ENCODE results near the gene LAMP2. TPM values are rescaled to one million over a fixed set of nuclear protein-coding genes. Genes with fewer than 3 reads are reported as not detected.

Gene LAMP2
- total and polyA plus RNA-seq, 2 donors, result 76.9 to 106 TPM

- H3K36me3 ChIP-seq (ENCODE audit: insufficient read depth), result no peaks in the 10 kb centered on the region
- no peak overlapping the region for H3K27ac ChIP-seq (ENCODE audit: low read depth)
- WGBS, result 72% methylated on average over 2 of the region's 2 CpGs
- no peak overlapping the region for H3K4me3 ChIP-seq (ENCODE audit: low read depth, low read length)
- DNase-seq (ENCODE audit: extremely low spot score), result no peak
- H3K4me1 ChIP-seq (ENCODE audit: insufficient read depth), result no peaks in the 10 kb centered on the region
Measured at GRCh38 chrX:120429776-120430540, 39.1 kb downstream of the LAMP2 start.

DNA sequence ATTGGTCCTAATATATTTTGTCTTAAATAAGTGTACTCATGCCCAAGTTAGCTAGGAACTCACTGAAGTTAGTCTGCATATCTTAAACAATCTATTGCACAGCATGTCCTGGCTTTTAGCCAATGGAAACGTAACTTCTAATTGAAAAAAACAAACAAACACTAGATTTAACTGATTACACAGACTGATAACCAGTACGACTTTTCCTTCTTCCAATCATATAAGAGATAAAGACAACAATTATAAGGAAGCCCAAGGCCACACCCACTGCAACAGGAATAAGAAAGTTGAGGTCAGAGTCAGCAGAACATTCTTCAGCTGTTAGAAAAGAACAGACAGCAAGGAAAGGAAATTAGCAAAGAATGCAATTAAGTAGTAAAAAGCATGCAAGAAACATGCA lies 40.8 kb downstream of the LAMP2 start:
- no peaks in the 10 kb centered on the region for H3K4me1 ChIP-seq (ENCODE audit: insufficient read depth)
- H3K27ac ChIP-seq (ENCODE audit: low read depth), result no peak overlapping the region
- no peak for DNase-seq (ENCODE audit: extremely low spot score)
- no peak overlapping the region for H3K4me3 ChIP-seq (ENCODE audit: low read depth, low read length)
- 8% methylated on average over 2 of the region's 2 CpGs for WGBS
- H3K36me3 ChIP-seq (ENCODE audit: insufficient read depth), result no peaks in the 10 kb centered on the region

GRCh38 chrX:120426599-120426998 lies 42.5 kb downstream of the LAMP2 start:
- no peak for DNase-seq (ENCODE audit: extremely low spot score)
- Histone ChIP-seq H3K36me3 (ENCODE audit: insufficient read depth) (no peaks in the 10 kb centered on the region), H3K27ac (ENCODE audit: low read depth) (no peak overlapping the region), H3K4me3 (ENCODE audit: low read depth, low read length) (no peak overlapping the region), H3K4me1 (ENCODE audit: insufficient read depth) (no peaks in the 10 kb centered on the region)

GRCh38 chrX:120419463-120419862 lies 49.6 kb downstream of the LAMP2 start:
- no peak overlapping the region for H3K4me3 ChIP-seq (ENCODE audit: low read depth, low read length)
- no peaks in the 10 kb centered on the region for H3K4me1 ChIP-seq (ENCODE audit: insufficient read depth)
- H3K36me3 ChIP-seq (ENCODE audit: insufficient read depth), result no peaks in the 10 kb centered on the region
- 44% methylated on average over 2 of the region's 2 CpGs for WGBS
- H3K27ac ChIP-seq (ENCODE audit: low read depth), result no peak overlapping the region
- DNase-seq (ENCODE audit: extremely low spot score), result no peak

GRCh38 chrX:120408168-120408567 lies 60.9 kb downstream of the LAMP2 start:
- H3K4me1 ChIP-seq (ENCODE audit: insufficient read depth), result no peaks in the 10 kb centered on the region
- H3K36me3 ChIP-seq (ENCODE audit: insufficient read depth), result no peaks in the 10 kb centered on the region
- no peak overlapping the region for H3K27ac ChIP-seq (ENCODE audit: low read depth)
- H3K4me3 ChIP-seq (ENCODE audit: low read depth, low read length), result no peak overlapping the region
- no peak for DNase-seq (ENCODE audit: extremely low spot score)
- WGBS, result 41% methylated on average over 1 of the region's 1 CpG

GRCh38 chrX:120406638-120407037 lies 62.5 kb downstream of the LAMP2 start:
- Histone ChIP-seq H3K4me3 (ENCODE audit: low read depth, low read length) (no peak overlapping the region), H3K36me3 (ENCODE audit: insufficient read depth) (no peaks in the 10 kb centered on the region), H3K27ac (ENCODE audit: low read depth) (no peak overlapping the region), H3K4me1 (ENCODE audit: insufficient read depth) (no peaks in the 10 kb centered on the region)
- 88% methylated on average over 5 of the region's 5 CpGs for WGBS
- no peak for DNase-seq (ENCODE audit: extremely low spot score)

GRCh38 chrX:120402369-120402768 lies 66.7 kb downstream of the LAMP2 start:
- H3K4me3 ChIP-seq (ENCODE audit: low read depth, low read length), result no peak overlapping the region
- no peaks in the 10 kb centered on the region for H3K36me3 ChIP-seq (ENCODE audit: insufficient read depth)
- no peak overlapping the region for H3K27ac ChIP-seq (ENCODE audit: low read depth)
- DNase-seq (ENCODE audit: extremely low spot score), result no peak
- no peaks in the 10 kb centered on the region for H3K4me1 ChIP-seq (ENCODE audit: insufficient read depth)
- 96% methylated on average over 2 of the region's 2 CpGs for WGBS

DNA sequence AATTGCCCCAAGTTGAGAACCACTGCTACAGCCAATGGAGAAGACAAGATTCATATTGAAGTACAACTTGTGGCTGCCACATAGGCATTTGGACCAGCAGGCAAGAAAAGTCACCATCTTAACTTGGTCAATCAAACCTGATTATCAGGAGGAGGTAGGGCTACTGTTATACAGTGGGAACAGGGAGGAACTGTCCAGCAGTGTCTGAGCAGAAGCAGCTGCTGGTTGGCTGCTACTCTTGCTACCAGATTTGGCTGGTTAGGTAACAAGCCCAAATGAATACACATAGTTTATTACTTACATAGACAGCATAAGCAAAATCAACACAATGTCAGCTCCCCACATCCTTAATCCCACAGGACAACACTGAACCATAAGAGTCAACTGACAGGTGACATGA lies 67.8 kb downstream of the LAMP2 start:
- Histone ChIP-seq H3K36me3 (ENCODE audit: insufficient read depth) (no peaks in the 10 kb centered on the region), H3K27ac (ENCODE audit: low read depth) (no peak overlapping the region), H3K4me1 (ENCODE audit: insufficient read depth) (no peaks in the 10 kb centered on the region), H3K4me3 (ENCODE audit: low read depth, low read length) (no peak overlapping the region)
- DNase-seq (ENCODE audit: extremely low spot score), result no peak

DNA sequence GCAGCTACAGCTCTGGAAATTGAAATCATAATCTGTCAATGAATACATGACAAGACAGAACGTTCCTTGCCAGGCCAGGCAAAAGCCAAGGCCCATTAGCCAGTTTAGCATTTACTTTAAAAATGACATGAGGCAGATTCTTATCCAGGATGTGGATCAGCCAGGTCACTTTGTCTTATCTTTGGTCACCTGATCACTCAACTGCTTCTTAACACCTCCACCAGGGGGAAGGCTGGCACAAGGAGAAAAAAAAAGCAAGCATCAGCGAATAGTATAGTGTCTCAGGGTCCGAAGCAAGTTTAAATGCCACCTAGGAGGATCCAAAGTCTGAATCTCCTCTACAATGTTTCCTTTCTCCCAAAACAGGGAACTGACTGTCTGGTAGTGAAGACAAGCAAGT lies 88.4 kb downstream of the LAMP2 start:
- DNase-seq (ENCODE audit: extremely low spot score), result no peak
- H3K27ac ChIP-seq (ENCODE audit: low read depth), result no peak overlapping the region
- no peaks in the 10 kb centered on the region for H3K36me3 ChIP-seq (ENCODE audit: insufficient read depth)
- WGBS, result 16% methylated on average over 3 of the region's 3 CpGs
- H3K4me1 ChIP-seq (ENCODE audit: insufficient read depth), result no peaks in the 10 kb centered on the region
- no peak overlapping the region for H3K4me3 ChIP-seq (ENCODE audit: low read depth, low read length)

DNA sequence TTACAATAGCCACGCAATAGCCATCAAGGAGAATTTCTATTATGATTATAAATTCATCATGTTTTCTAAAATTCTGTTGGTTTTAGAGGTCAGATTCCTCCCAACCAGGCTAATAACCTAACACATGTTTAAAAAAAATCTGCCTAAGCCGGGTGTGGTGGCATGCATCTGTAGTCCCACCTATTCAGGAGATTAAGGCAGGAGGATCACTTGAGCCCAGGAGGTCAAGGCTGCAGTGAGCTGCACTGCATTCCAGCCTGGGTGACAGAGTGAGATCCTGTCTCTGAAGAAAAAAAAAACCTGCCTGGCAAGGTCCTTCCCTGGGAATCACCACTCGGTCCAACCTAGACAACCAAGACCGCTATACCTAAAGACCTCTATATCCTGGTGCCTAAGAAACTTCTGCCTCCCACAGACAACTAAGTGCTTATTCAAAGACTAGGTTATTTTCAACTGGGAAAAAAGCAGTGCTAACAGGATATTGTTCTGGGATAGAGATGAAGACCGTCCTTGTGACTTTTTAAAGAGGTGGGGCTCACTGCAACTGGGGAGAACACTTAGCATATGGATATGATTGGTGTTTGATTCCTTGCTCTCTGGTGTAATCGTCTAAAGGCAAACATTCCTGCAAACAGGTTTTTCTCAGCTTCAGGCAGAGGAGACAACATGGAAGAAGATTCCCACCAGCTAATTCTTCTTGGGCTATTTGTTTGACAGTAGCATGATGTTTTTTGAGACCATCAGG lies 89.0 kb downstream of the LAMP2 start:
- no peak overlapping the region for H3K4me3 ChIP-seq (ENCODE audit: low read depth, low read length)
- H3K27ac ChIP-seq (ENCODE audit: low read depth), result no peak overlapping the region
- no peaks in the 10 kb centered on the region for H3K4me1 ChIP-seq (ENCODE audit: insufficient read depth)
- no peaks in the 10 kb centered on the region for H3K36me3 ChIP-seq (ENCODE audit: insufficient read depth)
- whole genome bisulfite sequencing, result 52% methylated on average over 6 of the region's 6 CpGs
- no peak for DNase-seq (ENCODE audit: extremely low spot score)

- WGBS, result 89% methylated on average over 5 of the region's 5 CpGs
- Histone ChIP-seq H3K27ac (ENCODE audit: low read depth) (no peak overlapping the region), H3K4me3 (ENCODE audit: low read depth, low read length) (no peak overlapping the region), H3K4me1 (ENCODE audit: insufficient read depth) (no peaks in the 10 kb centered on the region), H3K36me3 (ENCODE audit: insufficient read depth) (no peaks in the 10 kb centered on the region)
- no peak for DNase-seq (ENCODE audit: extremely low spot score)
Measured at GRCh38 chrX:120378570-120378969, 90.5 kb downstream of the LAMP2 start.

Small RNA genes lying within 50 kb of the gene (small RNA-seq; reads per million reads assigned to genes)
- not detected for gene RNU7-37P

Other genes with a start within 250 kb of the LAMP2 start
- 28.1 TPM for gene ZBTB33, start 218.5 kb downstream of the LAMP2 start, total RNA-seq
- 4.9 TPM for gene ZBTB33, start 218.5 kb downstream of the LAMP2 start, polyA plus RNA-seq
- gene TMEM255A, start 157.8 kb downstream of the LAMP2 start, total RNA-seq, result 1.3 TPM
- gene TMEM255A, start 157.8 kb downstream of the LAMP2 start, polyA plus RNA-seq, result 3.2 TPM
- 9.9 TPM for gene ATP1B4, start 107.2 kb downstream of the LAMP2 start, total RNA-seq
- not detected for gene ATP1B4, start 107.2 kb downstream of the LAMP2 start, polyA plus RNA-seq
- 70.6 TPM for gene CUL4B, start 91.7 kb upstream of the LAMP2 start, total RNA-seq
- gene CUL4B, start 91.7 kb upstream of the LAMP2 start, polyA plus RNA-seq, result 25.6 TPM
- 44.1 TPM for gene MCTS1, start 134.8 kb upstream of the LAMP2 start, total RNA-seq
- 30.0 TPM for gene MCTS1, start 134.8 kb upstream of the LAMP2 start, polyA plus RNA-seq
- 37.1 TPM for gene C1GALT1C1, start 160.8 kb upstream of the LAMP2 start, total RNA-seq
- 20.9 TPM for gene C1GALT1C1, start 160.8 kb upstream of the LAMP2 start, polyA plus RNA-seq